HepG2 (cell line): ENCODE measurements around the gene SLC1A5. TPM values are rescaled to one million over a fixed set of nuclear protein-coding genes. Genes with fewer than 3 reads are reported as not detected.
A peak's percentile ranks its signal among the peaks of the same experiment; 100 is the strongest.

ENCODE experiments used
- ELF1 ChIP-seq: sonication (generic); formaldehyde crosslinking; IDR thresholded peaks from 2 replicates; pipeline ENCODE4 v1.4.0; 2020; ENCODE audit warnings: missing genetic modification reagents
- ETV5 ChIP-seq: IDR thresholded peaks from 2 replicates; pipeline ENCODE4 v1.6.1; 2018; ENCODE audit warnings: missing biosample characterization, missing genetic modification reagents, inconsistent platforms, borderline replicate concordance
- FOSL2 ChIP-seq: sonication (generic); formaldehyde crosslinking; IDR thresholded peaks from 2 replicates; pipeline ENCODE4 v1.4.0; 2020; ENCODE audit warnings: missing genetic modification reagents
- HNF4G ChIP-seq, 2 experiments: sonication (generic) in 1 of 2; formaldehyde crosslinking in 1 of 2; IDR thresholded peaks; 2 replicates each; pipeline versions ENCODE4 v1.4.0 to v1.6.1; 2011 to 2020; ENCODE audit warnings: borderline replicate concordance in 2 of 2, low read depth in 2 of 2, mild to moderate bottlenecking in 2 of 2, low read length in 1 of 2, missing genetic modification reagents in 1 of 2, moderate library complexity in 1 of 2
- LCORL ChIP-seq, 2 experiments: fragments of 450-650 bp in 1 of 2; sonication (generic) in 1 of 2; formaldehyde crosslinking in 1 of 2; IDR thresholded peaks; 2 replicates each; pipeline versions ENCODE4 v1.5.0 to v1.6.1; 2017 to 2020; ENCODE audit warnings: antibody characterized with exemption in 1 of 2, missing genetic modification reagents in 1 of 2
- NFE2L2 ChIP-seq: fragments of 150-350 bp; IDR thresholded peaks from 2 replicates; pipeline ENCODE4 v1.6.1; 2014; ENCODE audit warnings: low read length
- NONO ChIP-seq, 2 experiments: fragments of 450-650 bp in 1 of 2; sonication (generic) in 1 of 2; formaldehyde crosslinking in 1 of 2; IDR thresholded peaks in 1 of 2; conservative IDR thresholded peaks in 1 of 2; 2 replicates each; pipeline versions ENCODE4 v1.6.1 to v1.8.0; 2017 to 2022; ENCODE audit warnings: mild to moderate bottlenecking in 1 of 2, missing genetic modification reagents in 1 of 2, moderate library complexity in 1 of 2
- REL ChIP-seq: sonication (generic); formaldehyde crosslinking; conservative IDR thresholded peaks from 2 replicates; pipeline ENCODE4 v1.8.0; 2022; ENCODE audit warnings: mild to moderate bottlenecking, missing genetic modification reagents, moderate library complexity
- RNF2 ChIP-seq: fragments of 450-650 bp; conservative IDR thresholded peaks from 2 replicates; pipeline ENCODE4 v1.6.1; 2016; ENCODE audit warnings: low read depth
- TAF1 ChIP-seq: sonication (generic); formaldehyde crosslinking; IDR thresholded peaks from 2 replicates; pipeline ENCODE4 v1.4.0; 2020; ENCODE audit warnings: missing genetic modification reagents
- TCF12 ChIP-seq, 2 experiments: fragments of 450-650 bp in 1 of 2; sonication (generic) in 1 of 2; formaldehyde crosslinking in 1 of 2; IDR thresholded peaks; 2 replicates each; pipeline versions ENCODE4 v1.6.1 to v1.8.0; 2017 to 2022; ENCODE audit warnings: antibody characterized with exemption in 1 of 2, mild to moderate bottlenecking in 1 of 2, missing genetic modification reagents in 1 of 2, moderate library complexity in 1 of 2
- TFDP1 ChIP-seq: IDR thresholded peaks from 2 replicates; pipeline ENCODE4 v1.6.1; 2016; ENCODE audit warnings: missing compliant biosample characterization, missing genetic modification reagents, borderline replicate concordance
- UBTF ChIP-seq: sonication (generic); formaldehyde crosslinking; IDR thresholded peaks from 2 replicates; pipeline ENCODE4 v1.4.0; 2020; ENCODE audit warnings: mild to moderate bottlenecking, missing genetic modification reagents
- ZMAT5 ChIP-seq: sonication (generic); formaldehyde crosslinking; IDR thresholded peaks from 2 replicates; pipeline ENCODE4 v1.5.0; 2020; ENCODE audit warnings: mild to moderate bottlenecking, low read depth, missing genetic modification reagents, borderline replicate concordance
- ZNF263 ChIP-seq: sonication (generic); formaldehyde crosslinking; IDR thresholded peaks from 2 replicates; pipeline ENCODE4 v1.4.0; 2020; ENCODE audit warnings: missing genetic modification reagents
- ZSCAN25 ChIP-seq: sonication (generic); formaldehyde crosslinking; IDR thresholded peaks from 2 replicates; pipeline ENCODE4 v1.8.0; 2022; ENCODE audit warnings: mild to moderate bottlenecking, missing genetic modification reagents
- ZSCAN31 ChIP-seq: sonication (generic); formaldehyde crosslinking; IDR thresholded peaks from 2 replicates; pipeline ENCODE4 v1.5.0; 2020; ENCODE audit warnings: low read depth, mild to moderate bottlenecking, missing genetic modification reagents
- polyA plus RNA-seq, 8 experiments: library from polyadenylated mRNA; depleted of rRNA in 3 of 8; stranded (reverse) in 7 of 8; unstranded in 1 of 8; fragments of >200 nt; fragmentation: Illumina TruSeq in 4 of 8; extraction: Trizol in 4 of 8; gene quantifications; 2 replicates each; pipeline versions ENCODE4 v1.2.1 to v1.2.3, GENCODE V29; 2011 to 2016; ENCODE audit warnings: low read depth in 4 of 8, missing spikeins in 1 of 8, mixed read lengths in 1 of 8; ENCODE audit not compliant: insufficient read depth in 1 of 8
- total RNA-seq, 5 experiments: library from RNA; depleted of rRNA; stranded (reverse); fragments of >200 nt; fragmentation: Illumina TruSeq; extraction: Trizol; gene quantifications; 2 replicates each; pipeline ENCODE4 v1.2.3, GENCODE V29; 2016; ENCODE audit warnings: low read depth in 1 of 5
- TF ChIP-seq, protein P1 (sequence below), 2 experiments: sonication (generic) in 1 of 2; formaldehyde crosslinking in 1 of 2; IDR thresholded peaks; 2 replicates each; pipeline versions ENCODE4 v1.4.0 to v1.6.1; 2018 to 2020; ENCODE audit warnings: missing genetic modification reagents in 2 of 2, borderline replicate concordance in 1 of 2, low read depth in 1 of 2, mild to moderate bottlenecking in 1 of 2, missing biosample characterization in 1 of 2
- TF ChIP-seq, protein P2 (sequence below), 2 experiments: fragments of 450-650 bp in 1 of 2; sonication (generic) in 1 of 2; formaldehyde crosslinking; IDR thresholded peaks; 2 replicates each; pipeline versions ENCODE4 v1.5.0 to v1.8.0; 2020 to 2022; ENCODE audit warnings: mild to moderate bottlenecking in 1 of 2, missing genetic modification reagents in 1 of 2

SLC1A5 gene
- total and polyA plus RNA-seq, 2 of the 13 experiments (the other 11 are each of a cell fraction or from before 2014, with no cell fraction given), result 120 to 159 TPM

GRCh38 chr19:46786236-46787039 is 2.0 kb downstream of the SLC1A5 start (continued):
- TF ChIP-seq ZNF263 (CRISPR knock-in tag) (peak; percentile 31; the same call in 1 of the 2 replicates), TCF12 (IDR thresholded peaks at IDR 0.05) (no peak), TCF12 (CRISPR knock-in tag; IDR thresholded peaks at IDR 0.05) (0 out of 2 replicates have a peak, but pooled peaks have one; percentile 3), REL (no peak), NONO (IDR thresholded peaks at IDR 0.05) (no peak), NONO (CRISPR knock-in tag; conservative IDR thresholded peaks at IDR 0.05) (0 out of 2 replicates have a peak, but pooled peaks have one; percentile 22), UBTF (CRISPR knock-in tag) (0 out of 2 replicates have a peak, but pooled peaks have one; percentile 24), ETV5 (CRISPR knock-in tag) (peak; percentile 41; the same call in 1 of the 2 replicates), ZSCAN31 (peak; percentile 12; the same call in 1 of the 2 replicates), TAF1 (CRISPR knock-in tag) (peak; percentile 56; the same call in 1 of the 2 replicates), HNF4G (IDR thresholded peaks at IDR 0.05; ENCODE audit: borderline replicate concordance, low read depth, low read length) (no peak), HNF4G (CRISPR knock-in tag; IDR thresholded peaks at IDR 0.05; ENCODE audit: borderline replicate concordance, low read depth) (no peak), ZSCAN25 (CRISPR knock-in tag) (0 out of 2 replicates have a peak, but pooled peaks have one; percentile 20), NFE2L2 (peak; percentile 88), FOSL2 (CRISPR knock-in tag) (peak; percentile 92), ELF1 (CRISPR knock-in tag) (peak; percentile 80), RNF2 (no peak), LCORL (IDR thresholded peaks at IDR 0.05) (no peak), LCORL (CRISPR knock-in tag; IDR thresholded peaks at IDR 0.05) (0 out of 2 replicates have a peak, but pooled peaks have one; percentile 10), TFDP1 (CRISPR knock-in tag) (peak; percentile 23; the same call in 1 of the 2 replicates), ZMAT5 (CRISPR knock-in tag) (no peak)
- TF ChIP-seq, protein P1, sequence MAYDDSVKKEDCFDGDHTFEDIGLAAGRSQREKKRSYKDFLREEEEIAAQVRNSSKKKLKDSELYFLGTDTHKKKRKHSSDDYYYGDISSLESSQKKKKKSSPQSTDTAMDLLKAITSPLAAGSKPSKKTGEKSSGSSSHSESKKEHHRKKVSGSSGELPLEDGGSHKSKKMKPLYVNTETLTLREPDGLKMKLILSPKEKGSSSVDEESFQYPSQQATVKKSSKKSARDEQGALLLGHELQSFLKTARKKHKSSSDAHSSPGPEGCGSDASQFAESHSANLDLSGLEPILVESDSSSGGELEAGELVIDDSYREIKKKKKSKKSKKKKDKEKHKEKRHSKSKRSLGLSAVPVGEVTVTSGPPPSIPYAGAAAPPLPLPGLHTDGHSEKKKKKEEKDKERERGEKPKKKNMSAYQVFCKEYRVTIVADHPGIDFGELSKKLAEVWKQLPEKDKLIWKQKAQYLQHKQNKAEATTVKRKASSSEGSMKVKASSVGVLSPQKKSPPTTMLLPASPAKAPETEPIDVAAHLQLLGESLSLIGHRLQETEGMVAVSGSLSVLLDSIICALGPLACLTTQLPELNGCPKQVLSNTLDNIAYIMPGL (CRISPR knock-in tag; IDR thresholded peaks at IDR 0.05; ENCODE audit: borderline replicate concordance in 1 of 2, low read depth in 1 of 2), result peak; percentile 19 to 69; a peak in 1 of 4 replicates
- TF ChIP-seq, protein P2, sequence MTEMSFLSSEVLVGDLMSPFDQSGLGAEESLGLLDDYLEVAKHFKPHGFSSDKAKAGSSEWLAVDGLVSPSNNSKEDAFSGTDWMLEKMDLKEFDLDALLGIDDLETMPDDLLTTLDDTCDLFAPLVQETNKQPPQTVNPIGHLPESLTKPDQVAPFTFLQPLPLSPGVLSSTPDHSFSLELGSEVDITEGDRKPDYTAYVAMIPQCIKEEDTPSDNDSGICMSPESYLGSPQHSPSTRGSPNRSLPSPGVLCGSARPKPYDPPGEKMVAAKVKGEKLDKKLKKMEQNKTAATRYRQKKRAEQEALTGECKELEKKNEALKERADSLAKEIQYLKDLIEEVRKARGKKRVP (CRISPR knock-in tag; IDR thresholded peaks at IDR 0.05), result peak in 1 of 2 experiments; percentile 57; a peak in 2 of 4 replicates
